Mucosa of rectum (tissue), 2 donors: ENCODE results near the gene GUCY2D.

Experiments used
- H3K27ac ChIP-seq, 2 donors: one replicate each; pipeline ENCODE4 v1.7.0; 2013; ENCODE audit warnings: inconsistent platforms in 2 of 2, low read depth in 2 of 2, low read length in 2 of 2
- H3K27me3 ChIP-seq, 2 donors: one replicate each; pipeline ENCODE4 v1.7.0; 2013; ENCODE audit warnings: low read length in 2 of 2; ENCODE audit not compliant: control insufficient read depth in 2 of 2, insufficient read depth in 2 of 2
- H3K36me3 ChIP-seq, 2 donors: one replicate each; pipeline ENCODE4 v1.7.0; 2013; ENCODE audit warnings: low read length in 2 of 2; ENCODE audit not compliant: control insufficient read depth in 2 of 2, insufficient read depth in 2 of 2
- H3K4me1 ChIP-seq, 2 donors: one replicate each; pipeline ENCODE4 v1.7.0; 2013; ENCODE audit warnings: low read length in 2 of 2, mild to moderate bottlenecking in 1 of 2; ENCODE audit not compliant: control insufficient read depth in 2 of 2, insufficient read depth in 2 of 2
- H3K4me3 ChIP-seq, 2 donors: one replicate each; pipeline ENCODE4 v1.7.0; 2013; ENCODE audit warnings: low read length in 2 of 2
- H3K9ac ChIP-seq, 2 donors: one replicate each; pipeline ENCODE4 v1.7.0; 2013; ENCODE audit warnings: low read length in 2 of 2, low read depth in 1 of 2, mild to moderate bottlenecking in 1 of 2
- H3K9me3 ChIP-seq, 2 donors: one replicate each; pipeline ENCODE4 v1.7.0; 2013; ENCODE audit warnings: low read length in 2 of 2; ENCODE audit not compliant: control insufficient read depth in 2 of 2
- donor health status: healthy.
- donor health status: Normal muscosa, but diverticular disease.

The GUCY2D gene

GRCh38 chr17:8044819-8045810 is 42.7 kb downstream of the GUCY2D start:
- Histone ChIP-seq H3K27me3 (no peaks in the 10 kb centered on the region), H3K27ac (no peak overlapping the region), H3K9me3 (no peaks in the 10 kb centered on the region), H3K36me3 (no peaks in the 10 kb centered on the region), H3K4me3 (no peak overlapping the region), H3K4me1 (peaks cover 0 to 3% of the 10 kb centered on the region in 2 donors), H3K9ac (no peak overlapping the region)

DNA sequence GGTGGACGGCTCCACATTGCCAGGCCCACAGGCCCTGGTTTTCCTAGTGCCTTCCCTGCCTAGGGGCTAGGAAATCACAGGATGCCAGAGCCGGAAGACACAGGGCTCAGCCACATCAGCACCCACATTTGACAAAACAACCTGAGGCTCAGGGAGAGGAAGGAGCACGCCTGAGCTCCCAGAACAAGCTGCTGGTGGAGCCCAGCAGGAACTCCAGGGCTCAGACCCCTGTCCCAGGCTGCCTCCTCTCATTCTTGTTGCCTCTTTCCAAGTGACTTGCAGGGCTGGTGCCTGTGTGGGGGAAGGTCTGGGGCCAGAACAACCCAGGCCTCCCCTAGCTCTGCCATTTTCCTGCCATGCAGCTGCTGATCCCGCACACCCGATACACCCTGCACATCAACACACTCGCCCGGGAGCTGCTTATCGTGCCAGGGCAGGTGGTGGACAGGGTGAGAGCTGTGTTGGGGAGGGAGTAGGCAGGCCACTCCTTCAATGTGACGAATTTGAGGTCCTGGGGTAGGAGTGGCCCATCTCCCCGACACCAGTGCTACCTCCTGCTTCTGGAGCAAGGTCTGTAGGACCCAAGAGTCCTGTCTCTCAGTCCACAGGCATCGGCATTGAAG is 44.0 kb downstream of the GUCY2D start:
- no peak overlapping the region for H3K4me3 ChIP-seq
- H3K9me3 ChIP-seq = no peaks in the 10 kb centered on the region
- no peaks in the 10 kb centered on the region for H3K36me3 ChIP-seq
- H3K9ac ChIP-seq = no peak overlapping the region
- H3K27me3 ChIP-seq = no peaks in the 10 kb centered on the region
- no peak overlapping the region for H3K27ac ChIP-seq
- H3K4me1 ChIP-seq = no peaks in the 10 kb centered on the region

DNA sequence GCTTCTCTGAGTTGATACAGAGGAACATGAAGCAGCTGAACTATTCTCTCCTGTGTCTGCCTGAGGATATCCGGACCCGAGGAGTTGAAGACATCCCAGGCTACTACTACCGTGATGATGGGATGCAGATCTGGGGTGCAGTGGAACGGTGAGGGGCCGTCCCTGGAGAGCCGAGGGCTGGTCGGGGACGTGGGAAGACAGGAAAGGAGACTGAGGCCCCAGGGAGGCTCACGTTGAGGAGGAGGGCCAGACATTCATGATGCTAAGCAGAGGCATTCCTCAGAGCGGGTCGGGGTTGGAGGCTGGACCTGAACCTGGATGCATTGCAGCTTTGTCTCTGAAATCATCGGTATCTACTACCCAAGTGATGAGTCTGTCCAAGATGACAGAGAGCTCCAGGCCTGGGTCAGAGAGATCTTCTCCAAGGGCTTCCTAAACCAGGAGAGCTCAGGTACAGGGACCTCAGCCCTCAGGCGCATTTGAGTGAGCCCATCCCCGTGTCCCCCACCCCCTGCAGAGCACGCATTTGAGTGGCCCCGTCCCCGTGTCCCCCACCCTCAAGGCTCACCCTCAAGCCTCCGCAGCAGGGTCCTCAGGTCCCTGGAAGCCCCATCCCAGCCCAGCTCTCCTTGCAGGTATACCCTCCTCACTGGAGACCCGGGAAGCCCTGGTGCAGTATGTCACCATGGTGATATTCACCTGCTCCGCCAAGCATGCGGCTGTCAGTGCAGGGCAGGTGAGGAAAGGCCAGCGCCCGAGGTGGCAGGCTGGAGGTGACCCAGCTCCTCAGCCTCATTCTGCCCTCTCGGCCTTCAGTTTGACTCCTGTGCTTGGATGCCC is 44.7 kb downstream of the GUCY2D start:
- H3K27ac ChIP-seq = no peak overlapping the region
- no peaks in the 10 kb centered on the region for H3K4me1 ChIP-seq
- H3K9me3 ChIP-seq = no peaks in the 10 kb centered on the region
- no peak overlapping the region for H3K4me3 ChIP-seq
- H3K36me3 ChIP-seq = no peaks in the 10 kb centered on the region
- H3K9ac ChIP-seq = no peak overlapping the region
- no peaks in the 10 kb centered on the region for H3K27me3 ChIP-seq

DNA sequence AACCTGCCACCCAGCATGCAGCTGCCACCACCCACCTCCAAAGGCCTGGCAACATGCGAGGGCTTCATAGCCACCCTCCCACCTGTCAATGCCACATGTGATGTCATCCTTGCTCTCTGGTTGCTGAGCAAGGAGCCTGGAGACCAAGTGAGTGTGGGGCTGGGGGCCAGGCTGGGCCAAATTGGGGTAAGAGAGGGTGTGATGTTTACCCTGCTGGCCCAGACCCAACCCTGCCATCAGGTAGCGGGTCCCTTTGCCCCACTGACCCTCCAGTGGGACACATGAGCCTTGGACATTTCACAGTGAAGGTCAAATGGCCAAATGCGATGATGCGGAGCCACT is 45.3 kb downstream of the GUCY2D start:
- Histone ChIP-seq H3K36me3 (no peaks in the 10 kb centered on the region), H3K4me3 (no peak overlapping the region), H3K9me3 (no peaks in the 10 kb centered on the region), H3K9ac (no peak overlapping the region), H3K27ac (no peak overlapping the region), H3K27me3 (no peaks in the 10 kb centered on the region), H3K4me1 (no peaks in the 10 kb centered on the region)

- Histone ChIP-seq H3K27me3 (no peaks in the 10 kb centered on the region), H3K4me3 (no peak overlapping the region), H3K36me3 (no peaks in the 10 kb centered on the region)
Observed at GRCh38 chr17:8048236-8048635, 45.8 kb downstream of the GUCY2D start.

DNA sequence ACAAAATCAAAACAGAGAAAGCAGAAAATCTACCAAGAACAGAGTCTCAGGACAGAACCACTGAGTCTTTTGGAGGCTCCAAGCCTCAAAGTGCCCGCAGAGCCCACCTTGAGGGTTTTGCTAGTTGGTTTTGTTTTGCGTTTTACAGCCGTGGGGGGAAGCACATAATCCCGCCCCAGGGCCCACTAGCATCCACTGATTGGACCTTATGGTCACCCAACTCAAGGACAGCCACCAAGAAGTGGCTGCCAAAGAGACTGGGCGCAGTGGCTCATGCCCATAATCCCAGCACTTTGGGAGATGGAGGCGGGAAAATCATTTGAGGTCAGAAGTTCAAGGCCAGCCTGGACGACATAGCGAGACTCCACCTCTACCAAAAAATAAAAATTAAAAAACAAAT is 46.3 kb downstream of the GUCY2D start:
- H3K4me1 ChIP-seq = no peaks in the 10 kb centered on the region
- H3K36me3 ChIP-seq = no peaks in the 10 kb centered on the region
- H3K9me3 ChIP-seq = no peaks in the 10 kb centered on the region
- H3K27me3 ChIP-seq = no peaks in the 10 kb centered on the region
- H3K4me3 ChIP-seq = no peak overlapping the region
- no peak overlapping the region for H3K9ac ChIP-seq
- no peak overlapping the region for H3K27ac ChIP-seq

More at GRCh38 chr17:8048236-8048635, 45.8 kb downstream of the GUCY2D start:
- no peaks in the 10 kb centered on the region for H3K9me3 ChIP-seq
- H3K27ac ChIP-seq = no peak overlapping the region
- H3K9ac ChIP-seq = no peak overlapping the region
- no peaks in the 10 kb centered on the region for H3K4me1 ChIP-seq

- Histone ChIP-seq H3K36me3 (no peaks in the 10 kb centered on the region), H3K4me3 (no peak overlapping the region), H3K27me3 (peaks cover 0 to 5% of the 10 kb centered on the region in 2 donors), H3K27ac (no peak overlapping the region), H3K9me3 (no peaks in the 10 kb centered on the region), H3K4me1 (peaks cover 0 to 3% of the 10 kb centered on the region in 2 donors), H3K9ac (no peak overlapping the region)
Observed at GRCh38 chr17:8051831-8052230, 49.4 kb downstream of the GUCY2D start.

GRCh38 chr17:8052256-8053252 is 50.1 kb downstream of the GUCY2D start:
- Histone ChIP-seq H3K36me3 (no peaks in the 10 kb centered on the region), H3K4me1 (peaks cover 5 to 6% of the 10 kb centered on the region in 2 donors), H3K27ac (no peak overlapping the region), H3K27me3 (peaks cover 0 to 12% of the 10 kb centered on the region in 2 donors), H3K9ac (no peak overlapping the region), H3K4me3 (no peak overlapping the region), H3K9me3 (no peaks in the 10 kb centered on the region)

GRCh38 chr17:8053600-8053999 is 51.2 kb downstream of the GUCY2D start:
- Histone ChIP-seq H3K36me3 (no peaks in the 10 kb centered on the region), H3K27ac (no peak overlapping the region), H3K9me3 (no peaks in the 10 kb centered on the region), H3K9ac (no peak overlapping the region), H3K4me3 (no peak overlapping the region), H3K4me1 (peaks cover 6 to 7% of the 10 kb centered on the region in 2 donors), H3K27me3 (peaks cover 0 to 18% of the 10 kb centered on the region in 2 donors)
